Tibial nerve (tissue), 3 donors: ENCODE data around the gene XYLT1.

Experiments
- CTCF ChIP-seq, 5 experiments: fragments of 200-600 bp in 3 of 5; fragments of 450-650 bp in 2 of 5; sonication (generic) in 3 of 5; IDR thresholded peaks; one replicate each; pipeline ENCODE4 v1.5.1; 2016 to 2019; ENCODE audit warnings: antibody characterized with exemption in 5 of 5, mild to moderate bottlenecking in 3 of 5, moderate library complexity in 2 of 5
- POLR2A ChIP-seq, 2 donors: fragments of 450-650 bp; IDR thresholded peaks; one replicate each; pipeline ENCODE4 v1.6.1; 2017; ENCODE audit warnings: antibody characterized with exemption in 2 of 2, mild to moderate bottlenecking in 2 of 2, moderate library complexity in 2 of 2

- TF ChIP-seq CTCF (IDR thresholded peaks at IDR 0.05) (no peak), POLR2A (IDR thresholded peaks at IDR 0.05) (no peak)
These were observed 146.3 kb downstream of the XYLT1 start for GRCh38 chr16:17324451-17324850.
